Nucleus accumbens (tissue), 56 donors: ENCODE data around the gene DSTYK.

Experiments
- DNase-seq, 56 donors: peaks; one replicate each; lab custom pipeline; 2025; lab: John Stamatoyannopoulos, UW

Gene DSTYK

GRCh38 chr1:205225901-205226765 is 14.6 kb upstream of the DSTYK start:
- DNase-seq, result peak in 1 of 56 donors; percentile 22

- no peak for DNase-seq
Measured at GRCh38 chr1:205224736-205225135, 13.2 kb upstream of the DSTYK start.

- DNase-seq, result no peak
Measured at GRCh38 chr1:205220421-205220820, 8.9 kb upstream of the DSTYK start.

- DNase-seq, result no peak
Measured at GRCh38 chr1:205217418-205217817, 5.9 kb upstream of the DSTYK start.

GRCh38 chr1:205216588-205216987 is 5.1 kb upstream of the DSTYK start:
- DNase-seq, result no peak

- no peak for DNase-seq
Measured at GRCh38 chr1:205214756-205215155, 3.3 kb upstream of the DSTYK start.

GRCh38 chr1:205211839-205212536 is 486 bp upstream of the DSTYK start:
- DNase-seq, result no peak

GRCh38 chr1:205210756-205211168 is 740 bp downstream of the DSTYK start:
- DNase-seq, result peak in 14 of 56 donors; percentile 42 to 68 (median 57)

GRCh38 chr1:205208811-205209210 is 2.7 kb downstream of the DSTYK start:
- DNase-seq, result no peak

GRCh38 chr1:205205055-205205454 is 6.4 kb downstream of the DSTYK start:
- no peak for DNase-seq

GRCh38 chr1:205204552-205204951 is 7.0 kb downstream of the DSTYK start:
- DNase-seq, result no peak

GRCh38 chr1:205199931-205200299 is 11.6 kb downstream of the DSTYK start:
- DNase-seq, result no peak

- DNase-seq, result peak in 3 of 56 donors; percentile 10 to 31 (median 20)
Measured at GRCh38 chr1:205199090-205199930, 12.2 kb downstream of the DSTYK start.

GRCh38 chr1:205192287-205192686 is 19.2 kb downstream of the DSTYK start:
- no peak for DNase-seq

GRCh38 chr1:205191622-205192021 is 19.9 kb downstream of the DSTYK start:
- no peak for DNase-seq

GRCh38 chr1:205190845-205191577 is 20.5 kb downstream of the DSTYK start:
- DNase-seq, result no peak

GRCh38 chr1:205189131-205189530 is 22.4 kb downstream of the DSTYK start:
- DNase-seq, result no peak

- DNase-seq, result no peak
Measured at GRCh38 chr1:205188596-205188995, 22.9 kb downstream of the DSTYK start.

- DNase-seq, result no peak
Measured at GRCh38 chr1:205188098-205188497, 23.4 kb downstream of the DSTYK start.

- DNase-seq, result no peak
Measured at GRCh38 chr1:205187420-205187819, 24.1 kb downstream of the DSTYK start.
